Measurements from ENCODE around the gene CNNM3.

Gene CNNM3

GRCh38 chr2:96816127-96816835 lies at the start of gene CNNM3 (continued):
- TF ChIP-seq ZNF26 (tag by site-specific recombination; IDR thresholded peaks at IDR 0.05) = no peak
- TF ChIP-seq PBX3 (CRISPR knock-in tag; IDR thresholded peaks at IDR 0.05) = peak; percentile 62; the same call in 1 of the 2 replicates
- TF ChIP-seq ZNF24 (tag by site-specific recombination; IDR thresholded peaks at IDR 0.05) = no peak
- peak; percentile 92 for TF ChIP-seq PRDM10 (tag by site-specific recombination; IDR thresholded peaks at IDR 0.05)
- TF ChIP-seq ZNF121 (tag by site-specific recombination; IDR thresholded peaks at IDR 0.05) = no peak
- TF ChIP-seq ZNF112 (tag by site-specific recombination; IDR thresholded peaks at IDR 0.05) = no peak
- no peak for TF ChIP-seq ZNF701 (tag by site-specific recombination; IDR thresholded peaks at IDR 0.05)
- TF ChIP-seq ZNF707 (tag by site-specific recombination; IDR thresholded peaks at IDR 0.05) = no peak
- TF ChIP-seq ZNF354C (tag by site-specific recombination; IDR thresholded peaks at IDR 0.05; ENCODE audit: borderline replicate concordance, low read depth) = no peak
- TF ChIP-seq ZNF837 (tag by site-specific recombination; IDR thresholded peaks at IDR 0.05) = no peak
- no peak for TF ChIP-seq GLI4 (tag by site-specific recombination; IDR thresholded peaks at IDR 0.05)
- peak; percentile 73 for TF ChIP-seq ZBTB26 (tag by site-specific recombination; optimal IDR thresholded peaks at IDR 0.05)
- TF ChIP-seq ZNF239 (tag by site-specific recombination; IDR thresholded peaks at IDR 0.05) = no peak
- TF ChIP-seq ZNF843 (tag by site-specific recombination; IDR thresholded peaks at IDR 0.05) = no peak
- no peak for TF ChIP-seq ZBTB17 (tag by site-specific recombination; IDR thresholded peaks at IDR 0.05)
- no peak for TF ChIP-seq ZNF558 (tag by site-specific recombination; IDR thresholded peaks at IDR 0.05)
- no peak for TF ChIP-seq ZBTB7A (tag by site-specific recombination; IDR thresholded peaks at IDR 0.05; ENCODE audit: low read depth)
- no peak for TF ChIP-seq ZNF658 (tag by site-specific recombination; IDR thresholded peaks at IDR 0.05)
- peak; percentile 62; the same call in 1 of the 2 replicates for TF ChIP-seq ZSCAN5A (tag by site-specific recombination; IDR thresholded peaks at IDR 0.05)
- TF ChIP-seq ZNF202 (tag by site-specific recombination; IDR thresholded peaks at IDR 0.05; ENCODE audit: borderline replicate concordance) = no peak
- 0 out of 2 replicates have a peak, but pooled peaks have one; percentile 25 for TF ChIP-seq KLF17 (tag by site-specific recombination; IDR thresholded peaks at IDR 0.05)
- TF ChIP-seq KLF9 (tag by site-specific recombination; IDR thresholded peaks at IDR 0.05; ENCODE audit: low read depth) = peak; percentile 67
- TF ChIP-seq HOXC10 (CRISPR knock-in tag; IDR thresholded peaks at IDR 0.05) = peak; percentile 74; the same call in 1 of the 2 replicates
- TF ChIP-seq ZNF692 (tag by site-specific recombination; IDR thresholded peaks at IDR 0.05) = peak; percentile 43; the same call in 1 of the 2 replicates
- TF ChIP-seq YY2 (tag by site-specific recombination; IDR thresholded peaks at IDR 0.05) = peak; percentile 77
- 0 out of 2 replicates have a peak, but pooled peaks have one; percentile 19 for TF ChIP-seq ZNF423 (tag by site-specific recombination; IDR thresholded peaks at IDR 0.05)
- no peak for TF ChIP-seq ZNF335 (tag by site-specific recombination; conservative IDR thresholded peaks at IDR 0.05)
- no peak for TF ChIP-seq ZBTB21 (tag by site-specific recombination; IDR thresholded peaks at IDR 0.05)
- no peak for TF ChIP-seq ZNF404 (tag by site-specific recombination; IDR thresholded peaks at IDR 0.05)
